ENCODE results near the gene SEMA5A. TPM values are rescaled to one million over a fixed set of nuclear protein-coding genes. Genes with fewer than 3 reads are reported as not detected.

SEMA5A gene
- total and polyA plus RNA-seq, 2 of the 13 experiments (the other 11 are each of a cell fraction or from before 2014, with no cell fraction given): 0.01 TPM; not detected in 1

GRCh38 chr5:9015260-9015936 lies 530.5 kb downstream of the SEMA5A start (continued):
- TF ChIP-seq ZNF362 (CRISPR knock-in tag; IDR thresholded peaks at IDR 0.05; ENCODE audit: borderline replicate concordance) (no peak), CCDC6 (CRISPR knock-in tag; IDR thresholded peaks at IDR 0.05) (no peak), SUZ12 (IDR thresholded peaks at IDR 0.05; ENCODE audit: low read depth, low read length) (no peak), ZNF562 (CRISPR knock-in tag; IDR thresholded peaks at IDR 0.05; ENCODE audit: borderline replicate concordance) (no peak), MBD4 (IDR thresholded peaks at IDR 0.05; ENCODE audit: borderline replicate concordance, low read length) (no peak), ZC3H13 (CRISPR knock-in tag; IDR thresholded peaks at IDR 0.05) (no peak), ZNF674 (CRISPR knock-in tag; IDR thresholded peaks at IDR 0.05; ENCODE audit: low read depth) (no peak)

- Histone ChIP-seq H2AFZ (ENCODE audit: low read length) (no peak overlapping the region), H3K79me2 (ENCODE audit: insufficient read depth, low read length) (no peaks in the 10 kb centered on the region), H3K4me2 (ENCODE audit: low read depth, low read length) (no peak overlapping the region), H3K36me3 (replicated peaks in 1 of 2; ENCODE audit: control insufficient read depth in 1 of 2, insufficient read depth in 2 of 2, low read length in 2 of 2) (no peaks in the 10 kb centered on the region), H3K9me3 (ENCODE audit: low read length) (peaks cover 80% of the 10 kb centered on the region), H3K4me3 (replicated peaks in 1 of 3; ENCODE audit: insufficient read depth in 1 of 3, low read depth in 2 of 3, low read length in 3 of 3) (no peak overlapping the region), H3K9ac (ENCODE audit: insufficient read depth, low read depth, low read length) (no peak overlapping the region), H3K27me3 (ENCODE audit: control insufficient read depth in 1 of 2, insufficient read depth in 2 of 2, low read length in 2 of 2) (no peaks in the 10 kb centered on the region), H3K4me1 (ENCODE audit: insufficient read depth, low read length) (no peaks in the 10 kb centered on the region), H3K27ac (ENCODE audit: extremely low read length, insufficient read depth, low read length) (no peak overlapping the region), H4K20me1 (ENCODE audit: insufficient read depth, low read length) (no peaks in the 10 kb centered on the region)
- FAIRE-seq (no peak), ATAC-seq (no peak), DNase-seq (ENCODE audit: low spot score) (no peak)
- POLR2A ChIA-PET: no interaction called here
- no TSS peak for BruUV-seq (replicated peaks)
- CTCF ChIA-PET (ENCODE audit: low intra/inter-chr PET ratio, low total read pairs): no interaction called here
- TF ChIP-seq ZKSCAN5 (CRISPR knock-in tag; IDR thresholded peaks at IDR 0.05) (no peak), ZNF30 (CRISPR knock-in tag; IDR thresholded peaks at IDR 0.05) (no peak), MNT (IDR thresholded peaks at IDR 0.05) (peak; percentile 94), ZNF724P (CRISPR knock-in tag; IDR thresholded peaks at IDR 0.05; ENCODE audit: borderline replicate concordance) (no peak), BRD4 (CRISPR knock-in tag; IDR thresholded peaks at IDR 0.05) (no peak)
- 0% methylated on average over 6 of the region's 6 CpGs for WGBS (ENCODE audit: low lambda C conversion rate)
- intact Hi-C loops (cut with micrococcal nuclease; ENCODE audit: unreplicated experiment): no loop called here
- in situ Hi-C loops (cut with HindIII; ENCODE audit: extremely low pct_ligation_motif_present, low pct_unique_long_range_greater_than_20kb): no loop called here
Measured at GRCh38 chr5:9013147-9013546, 532.7 kb downstream of the SEMA5A start.
